Measurements from ENCODE around the gene SLC2A3.

DNA sequence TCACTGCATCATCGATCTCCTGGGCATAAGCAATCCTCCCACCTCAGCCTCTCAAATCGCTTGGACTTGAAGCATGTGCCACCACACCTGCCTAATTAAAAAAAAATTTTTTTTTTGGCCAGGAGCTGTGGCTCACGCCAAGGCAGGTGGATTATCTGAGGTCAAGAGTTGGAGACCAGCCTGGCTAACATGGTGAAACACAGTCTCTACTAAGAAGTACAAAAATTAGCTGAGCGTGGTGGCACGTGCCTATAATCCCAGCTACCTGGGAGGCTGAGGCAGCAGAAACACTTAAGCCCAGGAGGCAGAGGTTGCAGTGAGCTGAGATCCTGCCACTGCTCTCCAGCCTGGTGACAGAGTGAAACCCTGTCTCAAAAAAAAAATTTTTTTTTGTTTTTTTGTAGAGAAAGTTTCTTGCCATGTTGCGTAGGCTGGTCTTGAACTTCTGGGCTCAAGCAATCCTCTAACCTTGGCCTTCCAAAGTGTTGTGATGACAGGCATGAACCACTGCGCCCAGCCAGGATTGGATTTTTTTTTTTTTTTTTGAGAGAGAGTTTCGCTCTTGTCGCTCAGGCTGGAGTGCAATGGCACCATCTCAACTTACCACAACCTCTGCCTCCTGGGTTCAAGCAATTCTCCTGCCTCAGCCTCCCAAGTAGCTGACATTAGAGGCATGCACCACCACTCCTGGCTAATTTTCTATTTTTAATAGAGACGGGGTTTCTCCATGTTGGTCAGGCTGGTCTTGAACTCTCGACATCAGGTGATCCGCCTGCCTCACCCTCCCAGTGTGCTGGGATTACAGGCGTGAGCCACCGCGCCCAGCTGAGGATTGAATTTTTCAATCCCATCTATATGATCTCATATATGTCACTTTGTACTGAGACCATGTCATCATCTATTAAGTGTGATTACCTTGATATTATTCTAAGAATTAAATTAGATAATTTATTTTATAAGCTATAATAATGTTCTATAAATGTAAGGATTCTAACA is 12.4 kb downstream of the SLC2A3 start:
- no peak for TF ChIP-seq POLR2AphosphoS5 (IDR thresholded peaks at IDR 0.05; ENCODE audit: low read depth)
- TF ChIP-seq, protein P1, sequence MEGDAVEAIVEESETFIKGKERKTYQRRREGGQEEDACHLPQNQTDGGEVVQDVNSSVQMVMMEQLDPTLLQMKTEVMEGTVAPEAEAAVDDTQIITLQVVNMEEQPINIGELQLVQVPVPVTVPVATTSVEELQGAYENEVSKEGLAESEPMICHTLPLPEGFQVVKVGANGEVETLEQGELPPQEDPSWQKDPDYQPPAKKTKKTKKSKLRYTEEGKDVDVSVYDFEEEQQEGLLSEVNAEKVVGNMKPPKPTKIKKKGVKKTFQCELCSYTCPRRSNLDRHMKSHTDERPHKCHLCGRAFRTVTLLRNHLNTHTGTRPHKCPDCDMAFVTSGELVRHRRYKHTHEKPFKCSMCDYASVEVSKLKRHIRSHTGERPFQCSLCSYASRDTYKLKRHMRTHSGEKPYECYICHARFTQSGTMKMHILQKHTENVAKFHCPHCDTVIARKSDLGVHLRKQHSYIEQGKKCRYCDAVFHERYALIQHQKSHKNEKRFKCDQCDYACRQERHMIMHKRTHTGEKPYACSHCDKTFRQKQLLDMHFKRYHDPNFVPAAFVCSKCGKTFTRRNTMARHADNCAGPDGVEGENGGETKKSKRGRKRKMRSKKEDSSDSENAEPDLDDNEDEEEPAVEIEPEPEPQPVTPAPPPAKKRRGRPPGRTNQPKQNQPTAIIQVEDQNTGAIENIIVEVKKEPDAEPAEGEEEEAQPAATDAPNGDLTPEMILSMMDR (IDR thresholded peaks at IDR 0.05; ENCODE audit: insufficient read depth, low read length), result no peak

All from HL-60 (cell line).